Measurements from ENCODE around the gene SERINC2.
"Not testable (repeated sequence)": the region's sequence is repeated elsewhere in the genome, so short reads cannot be mapped to it uniquely, and the experiment has no call there.

The SERINC2 gene

DNA sequence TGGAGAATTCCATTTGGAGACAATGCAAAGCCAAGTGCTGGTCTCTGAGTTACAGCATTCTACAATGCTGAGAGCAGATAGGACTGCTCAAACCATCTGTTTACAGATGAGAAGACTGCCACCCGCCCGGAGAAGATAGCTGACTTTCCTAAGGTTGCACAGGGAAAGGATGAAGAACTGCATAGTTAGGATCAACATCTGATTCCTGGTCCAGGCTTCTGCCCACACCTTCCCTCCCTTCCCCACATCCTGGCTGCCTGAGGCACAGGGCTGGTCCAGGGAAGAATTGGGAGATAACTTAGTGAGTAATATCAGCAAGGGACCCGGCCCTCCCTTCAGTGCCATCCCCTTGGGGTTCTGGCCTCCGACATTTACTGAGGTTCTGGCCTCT is 2.0 kb downstream of the SERINC2 start:
- DNase-seq (ENCODE audit: low read depth): no peak

DNA sequence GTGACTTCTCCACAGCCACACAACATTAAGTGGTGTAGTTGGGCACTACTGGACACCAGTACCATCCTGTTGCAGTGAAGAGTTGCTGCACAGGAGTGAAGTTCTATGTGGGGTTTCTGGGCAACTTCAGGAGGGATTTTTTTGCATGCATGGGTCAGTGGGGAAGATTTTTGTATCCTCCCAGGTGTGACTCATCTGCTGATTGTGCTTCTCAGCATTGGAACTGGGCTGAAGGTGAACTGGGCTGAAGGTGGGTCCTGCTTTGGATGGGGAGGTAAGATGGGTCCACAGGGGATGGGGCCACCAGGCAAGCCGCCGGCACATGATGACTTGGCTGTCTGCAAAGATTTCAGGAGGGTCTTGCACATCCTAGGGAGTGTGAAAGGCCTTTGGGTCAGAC is 2.6 kb downstream of the SERINC2 start:
- no peak for DNase-seq (ENCODE audit: low read depth)

DNA sequence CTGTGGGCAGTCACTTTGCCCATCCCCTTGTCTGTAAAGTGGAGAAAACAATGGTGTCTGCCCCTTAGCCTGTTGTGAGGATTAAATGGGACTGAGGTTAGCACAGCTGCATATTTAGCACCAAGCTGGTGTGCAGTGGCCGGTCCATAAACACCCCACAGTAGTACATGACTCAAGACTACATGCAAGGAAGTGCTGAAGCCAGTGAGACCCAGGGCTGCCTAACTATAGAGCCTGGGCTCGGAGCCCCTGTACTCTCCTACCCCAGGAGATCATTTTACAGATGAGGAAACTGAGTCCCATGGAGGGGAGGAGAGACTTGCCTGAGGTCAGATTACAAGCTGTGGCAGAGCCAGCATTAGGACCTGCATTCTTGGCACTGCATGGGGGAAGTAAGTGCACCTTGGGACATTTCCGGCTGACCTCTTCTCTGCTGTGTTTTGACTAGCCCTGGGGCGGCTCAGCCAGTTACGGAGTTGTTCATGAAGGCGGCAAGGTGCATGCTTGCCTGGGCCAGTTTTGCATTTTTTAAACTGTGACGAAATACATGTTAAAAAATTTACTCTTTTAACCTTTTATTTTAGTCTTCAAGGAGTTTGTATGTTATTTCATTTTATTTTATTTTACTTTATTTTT is 3.2 kb downstream of the SERINC2 start:
- no peak for DNase-seq (ENCODE audit: low read depth)

DNA sequence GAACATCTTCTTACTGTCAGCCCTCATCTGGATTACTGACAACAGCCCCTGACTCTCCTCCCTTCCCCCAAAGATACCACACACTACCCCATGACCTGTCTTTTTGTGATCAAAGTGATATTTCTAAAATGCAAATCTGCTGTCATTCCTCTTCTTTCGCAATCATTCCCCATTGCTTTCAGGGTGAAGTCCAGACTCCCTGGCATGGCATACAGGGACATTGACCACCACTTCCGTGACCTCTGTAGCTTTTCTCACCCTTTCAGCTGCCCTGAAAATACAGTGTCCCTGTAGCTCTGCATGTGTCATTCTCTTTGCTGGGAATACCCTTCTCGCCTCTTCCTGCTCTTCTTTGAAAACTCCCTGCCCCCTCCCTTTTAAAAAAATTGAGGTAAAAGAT is 4.1 kb downstream of the SERINC2 start:
- DNase-seq (ENCODE audit: low read depth): no peak

DNA sequence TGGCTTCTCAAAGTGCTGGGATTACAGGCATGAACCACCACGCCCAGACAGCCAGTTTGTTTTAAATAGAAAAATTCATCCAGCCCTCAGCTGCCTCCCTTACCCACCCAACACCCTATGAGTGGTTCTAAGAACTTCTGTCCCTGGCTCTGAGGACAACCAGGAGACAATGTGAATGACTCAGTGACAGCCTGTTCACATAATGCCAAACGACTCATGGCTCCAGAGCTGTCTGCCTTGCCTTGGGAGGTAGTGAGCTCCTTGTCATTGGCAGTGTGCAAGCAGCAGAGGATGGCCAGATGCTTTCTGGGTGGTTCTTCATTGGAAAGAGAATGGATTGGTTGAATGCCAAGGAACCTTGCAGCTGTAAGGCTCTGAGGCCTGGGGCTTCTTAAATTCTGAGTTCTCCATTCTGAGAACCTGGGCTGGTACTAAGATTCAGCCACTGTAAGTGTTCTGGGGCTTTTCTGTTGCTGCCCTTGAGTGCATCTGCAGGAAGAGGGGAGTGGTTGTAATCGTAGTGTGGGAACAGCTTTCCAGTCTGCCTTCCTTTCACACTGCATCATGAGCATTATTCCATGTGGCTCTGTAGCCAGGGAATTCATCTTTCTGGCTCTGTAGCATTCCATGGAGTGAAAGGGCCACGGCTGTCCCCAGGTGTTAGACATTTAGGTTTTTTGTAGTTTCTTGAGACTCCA is 5.8 kb downstream of the SERINC2 start:
- DNase-seq (ENCODE audit: low read depth): no peak

DNA sequence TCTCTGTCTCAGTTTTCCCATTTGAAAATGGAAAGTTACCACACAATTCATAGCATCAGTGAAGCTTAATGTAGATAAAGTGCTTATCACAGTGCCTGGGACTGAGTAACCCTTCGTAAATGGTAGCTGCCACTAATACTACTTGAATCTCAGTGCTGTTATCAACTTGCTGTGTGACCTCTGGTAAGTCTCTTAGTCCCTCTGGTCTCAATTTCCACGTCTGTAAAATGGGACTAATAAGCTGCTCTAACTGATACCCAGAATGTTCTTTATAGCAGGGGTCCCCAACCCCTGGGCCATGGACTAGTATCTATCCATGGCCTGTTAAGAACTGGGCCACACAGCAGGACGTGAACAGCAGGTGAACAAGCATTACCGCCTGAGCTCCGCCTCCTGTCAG is 7.7 kb downstream of the SERINC2 start:
- DNase-seq (ENCODE audit: low read depth): no peak

DNA sequence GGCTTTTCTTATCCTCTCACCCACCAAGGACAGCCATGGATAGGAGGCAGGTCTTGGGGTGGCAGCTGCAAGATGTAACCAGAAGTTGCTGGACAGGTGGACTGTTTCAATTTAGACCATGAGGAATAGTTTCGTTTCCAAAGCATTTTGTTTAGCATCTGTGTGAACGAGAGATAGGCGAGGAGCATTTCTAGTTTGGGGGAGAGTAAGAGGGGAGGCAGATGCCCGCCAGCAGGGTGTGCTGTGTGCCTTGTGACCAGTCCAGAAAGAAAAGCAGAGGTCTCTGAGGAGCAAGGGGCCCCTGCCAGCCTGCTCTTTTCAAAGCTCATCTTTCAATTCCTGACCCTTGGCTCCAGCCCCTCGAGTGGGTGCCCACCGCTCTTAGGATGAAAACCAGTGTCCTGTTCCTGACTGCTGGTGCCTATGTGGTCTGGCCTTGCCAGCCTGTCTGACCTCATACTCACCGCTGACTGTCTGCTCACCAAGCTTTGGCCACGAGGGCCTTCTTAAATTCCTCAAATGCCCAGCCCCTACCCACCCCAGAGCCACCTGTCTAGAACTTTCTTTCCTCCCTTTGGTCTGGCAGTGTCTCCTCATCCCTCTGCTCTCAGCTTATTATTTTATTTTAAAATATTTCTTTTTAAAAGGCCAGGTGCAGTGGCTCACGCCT is 8.5 kb downstream of the SERINC2 start:
- no peak for DNase-seq (ENCODE audit: low read depth)

DNA sequence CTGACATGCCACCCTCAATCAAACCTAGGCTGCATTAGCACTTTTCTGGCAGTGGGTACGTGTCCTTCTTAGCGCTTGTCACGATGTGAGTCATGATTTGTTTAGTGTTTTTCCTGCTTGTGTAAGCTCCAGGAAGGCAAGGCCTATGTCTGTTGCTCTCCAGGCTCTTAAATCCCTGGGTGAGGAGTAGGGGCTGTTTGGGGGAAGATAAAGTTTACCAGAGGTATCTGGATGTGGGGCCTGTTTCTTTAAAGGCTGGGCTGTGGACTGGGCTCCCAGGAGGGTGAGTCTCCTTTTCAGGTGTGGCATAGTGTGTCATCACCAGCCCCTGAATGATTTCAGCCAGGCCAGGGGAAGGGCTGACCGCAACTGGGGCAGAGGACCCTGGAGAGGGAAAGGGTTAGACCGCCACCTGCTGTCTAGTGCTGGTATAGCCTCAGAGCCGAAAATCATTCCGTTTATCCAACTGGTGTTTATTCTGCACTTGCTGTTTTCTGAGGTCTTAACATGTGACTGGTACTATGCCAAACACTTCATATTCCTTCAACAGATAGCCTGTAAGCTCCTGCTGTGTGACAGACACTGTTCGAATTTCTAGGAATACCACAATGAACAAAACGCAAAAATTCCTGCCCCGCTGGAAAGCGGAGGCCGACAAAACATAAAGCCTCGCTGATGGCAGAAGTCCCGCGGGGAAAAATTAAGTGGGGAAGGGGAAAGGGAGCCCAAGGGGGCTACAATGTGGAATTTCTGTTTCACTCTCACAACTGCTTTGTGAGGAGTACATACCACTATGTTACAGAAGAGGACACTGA is 9.7 kb downstream of the SERINC2 start:
- DNase-seq (ENCODE audit: low read depth): peak; percentile 40

DNA sequence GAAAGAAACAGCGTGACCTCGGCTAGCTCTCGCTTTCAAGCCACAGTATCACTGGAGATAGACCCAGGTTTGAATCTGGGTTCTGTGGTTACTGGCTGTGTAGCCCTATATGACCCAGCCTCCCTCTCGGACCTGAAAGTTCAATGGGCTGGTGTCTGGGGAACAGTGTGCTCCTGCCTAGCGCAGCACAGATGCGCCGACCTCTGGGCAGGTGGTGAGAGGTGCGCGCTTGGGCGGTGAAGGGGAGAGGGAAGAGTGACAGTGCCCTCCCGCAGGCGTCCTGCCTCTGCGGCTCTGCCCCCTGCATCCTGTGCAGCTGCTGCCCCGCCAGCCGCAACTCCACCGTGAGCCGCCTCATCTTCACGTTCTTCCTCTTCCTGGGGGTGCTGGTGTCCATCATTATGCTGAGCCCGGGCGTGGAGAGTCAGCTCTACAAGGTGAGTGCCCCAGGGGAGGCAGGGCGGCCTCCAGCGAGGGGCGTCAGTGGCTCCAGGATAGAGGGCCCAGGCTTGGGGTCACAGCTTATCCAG is 10.5 kb downstream of the SERINC2 start:
- DNase-seq (ENCODE audit: low read depth): no peak

DNA sequence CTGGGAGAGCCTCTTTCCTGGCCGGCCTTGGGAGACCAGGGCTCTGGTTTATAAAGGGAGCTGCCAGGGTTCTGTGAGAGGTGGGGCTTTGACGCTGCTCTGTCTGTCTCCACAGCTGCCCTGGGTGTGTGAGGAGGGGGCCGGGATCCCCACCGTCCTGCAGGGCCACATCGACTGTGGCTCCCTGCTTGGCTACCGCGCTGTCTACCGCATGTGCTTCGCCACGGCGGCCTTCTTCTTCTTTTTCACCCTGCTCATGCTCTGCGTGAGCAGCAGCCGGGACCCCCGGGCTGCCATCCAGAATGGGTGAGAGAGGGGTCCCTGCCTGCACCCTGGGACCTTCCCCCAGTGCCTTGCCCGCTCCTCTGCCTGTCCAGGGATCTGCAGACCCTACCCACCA is 11.6 kb downstream of the SERINC2 start:
- no peak for DNase-seq (ENCODE audit: low read depth)

DNA sequence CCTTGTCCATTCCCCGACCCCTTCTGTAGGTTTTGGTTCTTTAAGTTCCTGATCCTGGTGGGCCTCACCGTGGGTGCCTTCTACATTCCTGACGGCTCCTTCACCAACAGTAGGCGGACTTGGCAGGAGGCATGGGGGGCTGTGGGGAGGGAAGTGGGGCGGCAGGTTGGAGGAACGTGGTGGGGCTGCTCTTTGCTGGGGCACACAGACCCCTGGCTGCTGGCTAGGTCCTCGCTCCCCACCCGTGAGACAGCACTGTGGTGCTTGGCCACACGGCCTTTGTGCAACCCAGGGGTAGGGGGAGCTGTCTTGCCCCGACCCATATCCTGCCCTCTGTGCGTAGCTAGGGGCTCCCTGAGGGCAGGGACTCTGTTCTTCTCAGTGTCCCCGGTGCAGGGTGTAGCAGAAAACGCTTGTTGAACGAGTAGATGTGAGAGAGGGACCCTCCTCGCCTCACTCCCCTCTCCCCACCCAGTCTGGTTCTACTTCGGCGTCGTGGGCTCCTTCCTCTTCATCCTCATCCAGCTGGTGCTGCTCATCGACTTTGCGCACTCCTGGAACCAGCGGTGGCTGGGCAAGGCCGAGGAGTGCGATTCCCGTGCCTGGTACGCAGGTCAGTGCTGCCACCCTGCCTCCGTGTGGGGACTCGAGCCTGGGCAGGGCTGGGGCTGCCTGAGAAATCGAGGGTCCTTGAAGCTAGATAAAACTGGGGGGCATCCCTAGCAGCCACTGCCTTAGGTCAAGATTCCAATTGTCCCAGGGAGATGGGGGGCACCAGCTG is 12.5 kb downstream of the SERINC2 start:
- DNase-seq (ENCODE audit: low read depth): no peak

DNA sequence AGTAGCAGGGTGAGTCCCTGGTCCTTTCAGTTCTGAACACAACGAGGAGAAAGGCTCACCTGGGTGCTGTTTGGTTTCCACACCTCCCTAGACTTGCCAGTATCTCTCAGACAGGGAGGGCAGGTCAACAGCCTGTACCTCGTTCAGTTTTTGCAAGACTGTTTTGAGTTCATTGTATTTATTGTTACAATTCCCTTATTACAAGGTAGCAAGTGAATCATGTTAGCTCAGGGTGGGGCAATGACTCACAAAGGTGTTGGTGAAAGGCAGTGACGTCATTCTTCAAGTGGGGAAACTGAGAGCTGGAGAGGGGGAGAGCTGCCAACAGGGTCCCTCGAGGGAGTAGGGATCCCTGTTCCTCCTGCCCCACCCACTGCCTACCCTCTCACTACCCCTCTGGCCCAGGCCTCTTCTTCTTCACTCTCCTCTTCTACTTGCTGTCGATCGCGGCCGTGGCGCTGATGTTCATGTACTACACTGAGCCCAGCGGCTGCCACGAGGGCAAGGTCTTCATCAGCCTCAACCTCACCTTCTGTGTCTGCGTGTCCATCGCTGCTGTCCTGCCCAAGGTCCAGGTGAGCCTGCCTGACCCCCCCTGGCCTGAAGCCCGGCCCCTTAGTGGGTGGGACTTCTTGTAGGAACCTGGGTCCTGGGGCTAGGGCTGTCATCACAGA is 13.4 kb downstream of the SERINC2 start:
- no peak for DNase-seq (ENCODE audit: low read depth)

DNA sequence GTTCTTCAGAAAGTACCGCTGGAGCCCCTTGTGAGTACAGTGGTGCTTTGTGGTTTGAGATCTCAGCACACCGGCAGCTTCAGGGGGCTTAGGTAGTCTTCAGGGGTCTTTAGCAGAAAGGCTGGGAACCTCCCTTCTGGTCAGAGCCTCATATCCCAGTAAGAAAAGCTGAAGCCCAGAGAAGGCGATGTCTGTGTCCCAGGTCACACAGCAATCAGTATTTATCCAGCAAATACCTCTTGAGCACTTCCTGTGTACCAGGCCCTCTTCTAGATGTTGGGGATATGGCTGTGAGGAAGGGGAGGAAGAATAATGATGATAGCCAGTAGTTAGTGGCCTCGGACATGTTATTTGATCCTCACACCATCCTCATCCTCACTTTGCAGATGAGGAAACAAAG is 14.3 kb downstream of the SERINC2 start:
- no peak for DNase-seq (ENCODE audit: low read depth)

DNA sequence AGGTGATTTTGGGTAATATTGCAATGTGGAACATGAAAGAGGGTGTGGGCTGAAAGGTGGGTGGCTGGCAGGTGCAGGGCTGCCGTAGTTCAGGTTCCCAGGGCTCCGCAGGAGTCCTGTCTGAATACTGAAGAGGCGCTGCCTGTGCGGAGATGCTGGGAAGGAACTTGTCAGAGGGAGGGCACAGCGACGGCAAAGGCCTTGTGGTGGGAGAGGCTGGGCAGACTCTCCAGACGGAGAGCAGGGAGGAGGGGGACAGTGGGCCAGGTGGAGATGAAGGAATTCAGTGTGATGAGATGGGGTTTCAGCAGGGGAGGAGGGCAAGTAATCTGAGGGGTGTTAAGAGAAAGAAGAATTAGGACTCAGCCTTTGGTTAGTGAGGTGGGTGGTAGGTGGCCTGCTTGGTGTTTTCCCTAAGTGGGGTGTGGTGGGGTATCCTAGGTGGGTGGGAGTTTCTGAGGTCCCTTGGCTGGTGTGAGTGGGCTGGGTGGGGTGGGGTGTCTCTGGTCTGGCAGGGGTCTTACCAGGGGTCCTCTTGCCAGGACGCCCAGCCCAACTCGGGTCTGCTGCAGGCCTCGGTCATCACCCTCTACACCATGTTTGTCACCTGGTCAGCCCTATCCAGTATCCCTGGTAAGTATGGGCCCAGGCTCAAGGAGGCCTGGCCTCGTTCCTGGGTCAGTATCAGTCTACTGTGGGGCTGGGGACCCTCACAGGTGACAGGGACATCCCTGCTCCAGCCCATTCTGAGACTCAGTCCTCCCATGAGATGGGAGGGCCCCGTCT is 15.6 kb downstream of the SERINC2 start:
- no peak for DNase-seq (ENCODE audit: low read depth)

DNA sequence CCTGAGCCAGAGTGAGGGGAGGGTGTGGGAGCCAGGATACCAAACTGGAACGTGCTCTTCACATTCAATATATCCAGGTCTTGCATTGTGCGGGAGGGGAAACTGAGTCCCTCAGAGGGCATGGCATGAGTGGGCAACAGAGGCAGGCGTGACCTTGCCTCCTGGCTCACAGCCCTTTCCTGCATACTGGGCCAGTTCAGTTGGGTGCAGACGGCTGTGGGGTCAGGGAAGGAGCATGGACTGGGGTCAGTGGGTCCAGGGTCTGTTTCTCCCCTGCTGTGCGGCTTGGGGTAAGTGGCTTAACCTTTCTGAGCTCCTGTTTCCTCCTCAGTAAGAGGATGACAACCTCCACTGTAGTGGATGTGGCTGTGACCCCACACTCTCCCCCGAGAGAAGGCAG is 16.6 kb downstream of the SERINC2 start:
- no peak for DNase-seq (ENCODE audit: low read depth)

DNA sequence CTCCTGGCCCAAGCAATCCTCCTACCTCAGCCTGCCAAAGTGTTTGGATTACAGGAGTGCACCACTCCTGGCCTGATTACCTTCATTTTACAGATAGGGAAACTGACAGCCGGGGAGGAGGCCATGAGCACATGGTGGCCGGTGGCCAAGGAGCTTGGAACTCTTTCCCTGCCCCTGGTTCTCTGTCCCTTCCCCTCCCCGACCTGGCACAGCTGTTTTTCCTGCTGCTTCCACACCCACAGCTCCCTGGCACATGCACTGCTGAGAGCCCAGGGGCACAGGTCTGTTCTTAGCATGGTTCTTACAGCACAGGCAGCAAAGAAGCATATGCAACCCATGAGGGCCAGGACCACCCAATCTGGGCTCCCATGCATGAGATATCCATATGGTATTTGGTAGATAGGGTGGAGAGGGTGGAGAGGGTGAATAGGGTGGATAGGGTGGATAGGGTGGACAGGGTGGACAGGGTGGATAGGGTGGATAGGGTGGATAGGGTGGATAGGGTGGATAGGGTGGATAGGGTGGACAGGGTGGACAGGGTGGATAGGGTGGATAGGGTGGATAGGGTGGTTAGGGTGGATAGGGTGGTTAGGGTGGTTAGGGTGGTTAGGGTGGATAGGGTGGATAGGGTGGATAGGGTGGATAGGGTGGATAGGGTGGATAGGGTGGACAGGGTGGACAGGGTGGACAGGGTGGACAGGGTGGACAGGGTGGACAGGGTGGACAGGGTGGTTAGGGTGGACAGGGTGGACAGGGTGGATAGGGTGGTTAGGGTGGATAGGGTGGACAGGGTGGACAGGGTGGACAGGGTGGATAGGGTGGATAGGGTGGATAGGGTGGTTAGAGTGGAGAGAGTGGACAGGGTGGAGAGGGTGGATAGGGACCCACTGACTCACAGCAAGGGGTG is 18.6 kb downstream of the SERINC2 start:
- not testable (repeated sequence) for DNase-seq (ENCODE audit: low read depth)

DNA sequence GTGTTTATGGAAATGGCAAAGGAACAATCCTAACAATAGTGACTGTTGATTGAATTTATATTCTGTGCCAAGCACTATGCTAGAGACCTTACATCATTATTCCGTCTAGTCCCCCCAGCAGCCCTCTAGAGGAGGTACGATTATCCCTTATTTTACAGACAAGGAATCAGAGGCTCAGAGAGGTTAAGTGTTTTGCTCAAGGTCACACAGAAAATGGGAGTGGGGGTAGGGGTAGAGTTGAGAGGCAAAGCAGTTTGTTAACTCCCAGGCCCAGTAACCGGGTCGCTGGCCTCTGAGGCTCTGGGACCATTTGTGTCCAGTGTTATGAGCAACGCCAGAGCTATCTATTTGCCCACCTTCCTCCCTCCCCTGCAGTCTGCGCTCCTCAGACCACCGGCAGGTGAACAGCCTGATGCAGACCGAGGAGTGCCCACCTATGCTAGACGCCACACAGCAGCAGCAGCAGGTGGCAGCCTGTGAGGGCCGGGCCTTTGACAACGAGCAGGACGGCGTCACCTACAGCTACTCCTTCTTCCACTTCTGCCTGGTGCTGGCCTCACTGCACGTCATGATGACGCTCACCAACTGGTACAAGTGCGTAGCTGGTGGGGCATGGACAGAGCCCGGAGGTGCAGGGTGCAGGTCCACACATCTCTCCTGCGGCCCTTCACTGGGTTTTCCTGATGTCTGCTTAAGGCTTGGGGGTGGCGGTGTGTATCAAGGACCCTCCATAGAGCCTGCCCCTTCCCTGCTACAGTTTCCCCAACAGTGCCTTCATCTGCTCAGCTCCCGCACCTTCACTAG is 19.8 kb downstream of the SERINC2 start:
- no peak for DNase-seq (ENCODE audit: low read depth)

DNA sequence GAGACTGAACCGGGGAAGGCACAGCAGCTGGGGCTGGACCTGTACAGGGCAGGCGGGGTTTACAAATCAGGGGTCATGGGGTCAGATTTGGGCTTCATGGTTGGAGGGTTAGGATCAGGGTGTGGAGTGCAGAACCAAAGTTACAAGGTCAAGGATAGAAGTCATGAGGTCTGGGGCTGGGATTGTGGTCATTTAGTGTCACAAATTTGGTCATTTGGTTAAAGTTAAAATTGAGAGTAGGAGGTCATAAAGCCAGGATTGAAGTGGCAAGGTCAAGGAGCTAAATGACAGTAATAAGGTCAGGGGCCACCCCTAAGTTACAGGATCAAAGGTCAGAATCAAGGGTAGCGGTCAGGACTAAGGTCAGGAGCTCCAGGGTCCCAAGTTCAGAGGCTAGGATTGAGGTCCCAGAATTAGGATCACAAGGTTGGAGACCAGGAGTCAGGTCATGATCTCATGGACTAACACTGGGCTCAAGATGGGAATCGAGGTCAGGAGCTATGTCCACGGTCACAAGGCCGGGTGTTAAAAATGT is 20.4 kb downstream of the SERINC2 start:
- DNase-seq (ENCODE audit: low read depth): no peak
